Measurements from ENCODE around the gene KCNQ1OT1.

- TF ChIP-seq CTCF (IDR thresholded peaks at IDR 0.05; ENCODE audit: low read length) = no peak
- TF ChIP-seq EZH2 (optimal IDR thresholded peaks at IDR 0.05; ENCODE audit: low read depth, low read length) = no peak
These were observed 50.4 kb downstream of the KCNQ1OT1 start for GRCh38 chr11:2649400-2649799.
